GM23338 (cell line): ENCODE results near the gene ACO1. TPM values are rescaled to one million over a fixed set of nuclear protein-coding genes. Genes with fewer than 3 reads are reported as not detected.

ENCODE experiments used
- ATAC-seq: fragments of 200-7000 bp; cut with Tn5 transposase; 3 replicates; pipeline ENCODE4 v1.9.1; 2020
- DNase-seq: peaks from one replicate; pipeline ENCODE4 v3.0.0-alpha.2; 2015; ENCODE audit warnings: low spot score
- H2AFZ ChIP-seq: fragments of 200-600 bp; sonication (generic); 2 replicates; pipeline ENCODE4 v1.8.0; 2016; ENCODE audit warnings: antibody characterized with exemption, mild to moderate bottlenecking, moderate library complexity
- H3F3A ChIP-seq: fragments of 200-600 bp; sonication (generic); replicated peaks from 2 replicates; pipeline ENCODE4 v1.8.0; 2017; ENCODE audit warnings: antibody characterized with exemption, mixed run types, low read depth
- H3K27ac ChIP-seq: fragments of 200-600 bp; sonication (generic); 2 replicates; pipeline ENCODE4 v1.6.1; 2016; ENCODE audit warnings: low read depth
- H3K27me3 ChIP-seq: fragments of 200-600 bp; sonication (generic); 2 replicates; pipeline ENCODE4 v1.8.0; 2016; ENCODE audit warnings: mild to moderate bottlenecking, mixed run types, moderate library complexity; ENCODE audit not compliant: insufficient read depth
- H3K36me3 ChIP-seq: fragments of 200-600 bp; sonication (generic); 2 replicates; pipeline ENCODE4 v1.8.0; 2016; ENCODE audit warnings: mild to moderate bottlenecking; ENCODE audit not compliant: insufficient read depth
- H3K4me1 ChIP-seq: fragments of 200-600 bp; sonication (generic); 2 replicates; pipeline ENCODE4 v1.8.0; 2016; ENCODE audit warnings: mild to moderate bottlenecking, moderate library complexity; ENCODE audit not compliant: insufficient read depth
- H3K4me2 ChIP-seq: fragments of 200-600 bp; sonication (generic); 2 replicates; pipeline ENCODE4 v1.7.1; 2017; ENCODE audit warnings: mixed run types
- H3K4me3 ChIP-seq: fragments of 200-600 bp; sonication (generic); 2 replicates; pipeline ENCODE4 v1.6.1; 2016; ENCODE audit warnings: mixed run types
- H3K79me2 ChIP-seq: fragments of 200-600 bp; sonication (generic); replicated peaks from 2 replicates; pipeline ENCODE4 v1.8.0; 2017; ENCODE audit warnings: mild to moderate bottlenecking; ENCODE audit not compliant: insufficient read depth
- H3K9me2 ChIP-seq: fragments of 200-600 bp; sonication (generic); 2 replicates; pipeline ENCODE4 v1.8.0; 2017; ENCODE audit not compliant: insufficient read depth
- H4K20me1 ChIP-seq: fragments of 200-600 bp; sonication (generic); replicated peaks from 2 replicates; pipeline ENCODE4 v1.8.0; 2017; ENCODE audit warnings: mild to moderate bottlenecking; ENCODE audit not compliant: insufficient read depth
- H3K27ac Mint-ChIP-seq: 2 replicates; pipeline ENCODE4 v1.8.0; 2020; ENCODE audit warnings: inconsistent platforms, mild to moderate bottlenecking, moderate library complexity, mixed read lengths
- H3K27me3 Mint-ChIP-seq: 3 replicates; pipeline ENCODE4 v1.8.0; 2022; ENCODE audit warnings: low read depth, mild to moderate bottlenecking, moderate library complexity, mixed read lengths, inconsistent platforms; ENCODE audit not compliant: insufficient read depth, poor library complexity
- H3K36me3 Mint-ChIP-seq: 3 replicates; pipeline ENCODE4 v1.8.0; 2021; ENCODE audit warnings: low read depth, mild to moderate bottlenecking, inconsistent platforms, moderate library complexity, mixed read lengths
- H3K4me1 Mint-ChIP-seq: 3 replicates; pipeline ENCODE4 v1.8.0; 2020; ENCODE audit warnings: mild to moderate bottlenecking, inconsistent platforms, mixed read lengths
- H3K4me3 Mint-ChIP-seq: 3 replicates; pipeline ENCODE4 v1.8.0; 2021; ENCODE audit warnings: moderate library complexity, mild to moderate bottlenecking, inconsistent platforms, mixed read lengths
- H3K9me3 Mint-ChIP-seq: 3 replicates; pipeline ENCODE4 v1.8.0; 2020; ENCODE audit warnings: moderate library complexity, mild to moderate bottlenecking, inconsistent platforms, mixed read lengths
- CREB1 ChIP-seq: fragments of 250-450 bp; sonication (Bioruptor Pico); IDR thresholded peaks from 2 replicates; pipeline ENCODE4 v1.5.0; 2020; ENCODE audit warnings: low read depth, mild to moderate bottlenecking, moderate library complexity
- EZH2 ChIP-seq: fragments of 200-600 bp; sonication (generic); IDR thresholded peaks from one replicate; pipeline ENCODE4 v1.8.0; 2017; ENCODE audit warnings: antibody characterized with exemption, mild to moderate bottlenecking, low read depth; ENCODE audit not compliant: unreplicated experiment
- EZH2phosphoT487 ChIP-seq: fragments of 200-600 bp; sonication (generic); IDR thresholded peaks from one replicate; pipeline ENCODE4 v1.8.1; 2018; ENCODE audit warnings: antibody characterized with exemption; ENCODE audit not compliant: unreplicated experiment
- JUNB ChIP-seq: IDR thresholded peaks from one replicate; pipeline ENCODE4 v1.6.1; 2016; ENCODE audit warnings: antibody characterized with exemption; ENCODE audit not compliant: unreplicated experiment
- NANOG ChIP-seq: IDR thresholded peaks from 2 replicates; pipeline ENCODE4 v1.6.1; 2016; ENCODE audit warnings: antibody characterized with exemption, borderline replicate concordance
- POLR2AphosphoS5 ChIP-seq: IDR thresholded peaks from 2 replicates; pipeline ENCODE4 v1.6.1; 2016; ENCODE audit warnings: antibody characterized with exemption, low read depth
- STAT1 ChIP-seq: IDR thresholded peaks from one replicate; pipeline ENCODE4 v1.6.1; 2016; ENCODE audit warnings: antibody characterized with exemption; ENCODE audit not compliant: unreplicated experiment
- ZNF114 ChIP-seq: fragments of 250-450 bp; sonication (Bioruptor Pico); IDR thresholded peaks from 2 replicates; pipeline ENCODE4 v1.5.0; 2020; ENCODE audit warnings: mild to moderate bottlenecking, moderate library complexity
- ZNF331 ChIP-seq: fragments of 250-450 bp; sonication (Bioruptor Pico); IDR thresholded peaks from 2 replicates; pipeline ENCODE4 v1.5.0; 2020; ENCODE audit warnings: low read depth, mild to moderate bottlenecking, moderate library complexity
- polyA plus RNA-seq: library from polyadenylated mRNA; unstranded; fragments of >200 nt; fragmentation: Nextera tagmentation; extraction: Ambion mirVana; gene quantifications from 2 replicates; pipeline ENCODE4 v1.2.1, GENCODE V29; 2016
- total RNA-seq: library from RNA; depleted of rRNA; stranded (reverse); fragments of >200 nt; shearing (Covaris generic); gene quantifications from 2 replicates; pipeline ENCODE4 v1.2.3, GENCODE V29; 2014
- TF ChIP-seq, protein P1 (sequence below): IDR thresholded peaks from 2 replicates; pipeline ENCODE4 v1.6.1; 2016; ENCODE audit warnings: antibody characterized with exemption
- TF ChIP-seq, protein P2 (sequence below), 2 experiments: fragments of 200-600 bp in 1 of 2; sonication (generic) in 1 of 2; conservative IDR thresholded peaks; 2 replicates each; pipeline versions ENCODE4 v1.5.1 to v1.6.1; 2016 to 2017; ENCODE audit warnings: antibody characterized with exemption in 2 of 2, low read depth in 2 of 2, mild to moderate bottlenecking in 2 of 2, moderate library complexity in 1 of 2
- TF ChIP-seq, protein P3 (sequence below): fragments of 250-450 bp; sonication (Bioruptor Pico); IDR thresholded peaks from 2 replicates; pipeline ENCODE4 v1.5.0; 2020; ENCODE audit warnings: mild to moderate bottlenecking, moderate library complexity

Gene ACO1
- total and polyA plus RNA-seq, 2 experiments from 2014 or later, result 16.6 to 41.0 TPM

DNA sequence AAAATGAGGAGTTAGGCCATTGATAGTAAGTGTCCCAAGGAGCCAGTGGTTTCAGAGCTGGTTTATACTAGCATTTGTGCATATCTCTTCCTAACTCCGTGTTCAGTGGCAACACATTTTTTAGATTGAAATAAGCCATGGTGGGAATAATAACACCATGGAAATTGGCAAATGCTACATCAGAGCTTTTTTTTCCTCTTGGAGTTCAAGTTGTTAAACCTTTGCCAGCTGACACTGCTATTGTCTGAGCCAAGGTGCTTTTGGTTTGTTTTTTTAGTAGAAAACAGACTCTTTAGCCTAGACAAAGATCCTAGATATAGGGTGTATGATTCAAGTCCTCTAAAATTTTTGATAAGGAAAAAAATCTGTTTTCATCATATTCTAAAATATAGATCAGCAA lies 2.8 kb downstream of the ACO1 start:
- no peak overlapping the region for H3K4me3 ChIP-seq
- H2AFZ ChIP-seq, result no peak overlapping the region
- Mint-ChIP-seq H3K27me3 (peaks cover 13% of the 10 kb centered on the region), H3K36me3 (peaks cover 4% of the 10 kb centered on the region; the same call in 2 of the 3 replicates), H3K4me3 (no peak overlapping the region), H3K27ac (no peak overlapping the region), H3K9me3 (no peaks in the 10 kb centered on the region), H3K4me1 (peaks cover 38% of the 10 kb centered on the region)
- peaks cover 22% of the 10 kb centered on the region for H3K27me3 ChIP-seq
- H3K4me2 ChIP-seq, result no peak overlapping the region
- H3K36me3 ChIP-seq, result no peaks in the 10 kb centered on the region
- H3F3A ChIP-seq, result no peaks in the 10 kb centered on the region
- ATAC-seq (no peak), DNase-seq (no peak)
- H3K27ac ChIP-seq, result no peak overlapping the region
- H4K20me1 ChIP-seq, result no peaks in the 10 kb centered on the region; the same call in 1 of the 2 replicates
- TF ChIP-seq, protein P1, sequence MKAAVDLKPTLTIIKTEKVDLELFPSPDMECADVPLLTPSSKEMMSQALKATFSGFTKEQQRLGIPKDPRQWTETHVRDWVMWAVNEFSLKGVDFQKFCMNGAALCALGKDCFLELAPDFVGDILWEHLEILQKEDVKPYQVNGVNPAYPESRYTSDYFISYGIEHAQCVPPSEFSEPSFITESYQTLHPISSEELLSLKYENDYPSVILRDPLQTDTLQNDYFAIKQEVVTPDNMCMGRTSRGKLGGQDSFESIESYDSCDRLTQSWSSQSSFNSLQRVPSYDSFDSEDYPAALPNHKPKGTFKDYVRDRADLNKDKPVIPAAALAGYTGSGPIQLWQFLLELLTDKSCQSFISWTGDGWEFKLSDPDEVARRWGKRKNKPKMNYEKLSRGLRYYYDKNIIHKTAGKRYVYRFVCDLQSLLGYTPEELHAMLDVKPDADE, result no peak
- TF ChIP-seq STAT1, result no peak
- no peak for TF ChIP-seq EZH2phosphoT487
- TF ChIP-seq POLR2AphosphoS5, result no peak
- TF ChIP-seq ZNF331 (CRISPR knock-in tag), result no peak
- no peak for TF ChIP-seq NANOG
- TF ChIP-seq CREB1 (CRISPR knock-in tag), result no peak
- TF ChIP-seq, protein P2, sequence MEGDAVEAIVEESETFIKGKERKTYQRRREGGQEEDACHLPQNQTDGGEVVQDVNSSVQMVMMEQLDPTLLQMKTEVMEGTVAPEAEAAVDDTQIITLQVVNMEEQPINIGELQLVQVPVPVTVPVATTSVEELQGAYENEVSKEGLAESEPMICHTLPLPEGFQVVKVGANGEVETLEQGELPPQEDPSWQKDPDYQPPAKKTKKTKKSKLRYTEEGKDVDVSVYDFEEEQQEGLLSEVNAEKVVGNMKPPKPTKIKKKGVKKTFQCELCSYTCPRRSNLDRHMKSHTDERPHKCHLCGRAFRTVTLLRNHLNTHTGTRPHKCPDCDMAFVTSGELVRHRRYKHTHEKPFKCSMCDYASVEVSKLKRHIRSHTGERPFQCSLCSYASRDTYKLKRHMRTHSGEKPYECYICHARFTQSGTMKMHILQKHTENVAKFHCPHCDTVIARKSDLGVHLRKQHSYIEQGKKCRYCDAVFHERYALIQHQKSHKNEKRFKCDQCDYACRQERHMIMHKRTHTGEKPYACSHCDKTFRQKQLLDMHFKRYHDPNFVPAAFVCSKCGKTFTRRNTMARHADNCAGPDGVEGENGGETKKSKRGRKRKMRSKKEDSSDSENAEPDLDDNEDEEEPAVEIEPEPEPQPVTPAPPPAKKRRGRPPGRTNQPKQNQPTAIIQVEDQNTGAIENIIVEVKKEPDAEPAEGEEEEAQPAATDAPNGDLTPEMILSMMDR (conservative IDR thresholded peaks at IDR 0.05; ENCODE audit: low read depth in 2 of 2), result no peak
- TF ChIP-seq EZH2, result no peak
- peaks cover 22% of the 10 kb centered on the region; the same call in 1 of the 2 replicates for H3K4me1 ChIP-seq
- H3K79me2 ChIP-seq, result peaks cover 24% of the 10 kb centered on the region
- H3K9me2 ChIP-seq, result no peaks in the 10 kb centered on the region

GRCh38 chr9:32389365-32389764 lies 4.9 kb downstream of the ACO1 start:
- Histone ChIP-seq H2AFZ (no peak overlapping the region), H3K79me2 (peaks cover 24% of the 10 kb centered on the region), H3K27me3 (peaks cover 5% of the 10 kb centered on the region; the same call in 1 of the 2 replicates), H3K4me3 (no peak overlapping the region), H3K36me3 (no peaks in the 10 kb centered on the region), H3K27ac (no peak overlapping the region), H3K9me2 (no peaks in the 10 kb centered on the region), H3K4me1 (peaks cover 15% of the 10 kb centered on the region; the same call in 1 of the 2 replicates), H4K20me1 (no peaks in the 10 kb centered on the region; the same call in 1 of the 2 replicates), H3F3A (no peaks in the 10 kb centered on the region), H3K4me2 (no peak overlapping the region)
- DNase-seq (no peak), ATAC-seq (no peak)
- H3K27me3 Mint-ChIP-seq, result peaks cover 7% of the 10 kb centered on the region
- no peak overlapping the region for H3K27ac Mint-ChIP-seq
- peaks cover 52% of the 10 kb centered on the region for H3K4me1 Mint-ChIP-seq
- peaks cover 19% of the 10 kb centered on the region; the same call in 2 of the 3 replicates for H3K36me3 Mint-ChIP-seq
- peaks cover 4% of the 10 kb centered on the region; the same call in 2 of the 3 replicates for H3K9me3 Mint-ChIP-seq
- H3K4me3 Mint-ChIP-seq, result no peak overlapping the region
- TF ChIP-seq ZNF114 (CRISPR knock-in tag), result no peak
- TF ChIP-seq JUNB, result no peak
- no peak for TF ChIP-seq EZH2
- TF ChIP-seq, protein P3, sequence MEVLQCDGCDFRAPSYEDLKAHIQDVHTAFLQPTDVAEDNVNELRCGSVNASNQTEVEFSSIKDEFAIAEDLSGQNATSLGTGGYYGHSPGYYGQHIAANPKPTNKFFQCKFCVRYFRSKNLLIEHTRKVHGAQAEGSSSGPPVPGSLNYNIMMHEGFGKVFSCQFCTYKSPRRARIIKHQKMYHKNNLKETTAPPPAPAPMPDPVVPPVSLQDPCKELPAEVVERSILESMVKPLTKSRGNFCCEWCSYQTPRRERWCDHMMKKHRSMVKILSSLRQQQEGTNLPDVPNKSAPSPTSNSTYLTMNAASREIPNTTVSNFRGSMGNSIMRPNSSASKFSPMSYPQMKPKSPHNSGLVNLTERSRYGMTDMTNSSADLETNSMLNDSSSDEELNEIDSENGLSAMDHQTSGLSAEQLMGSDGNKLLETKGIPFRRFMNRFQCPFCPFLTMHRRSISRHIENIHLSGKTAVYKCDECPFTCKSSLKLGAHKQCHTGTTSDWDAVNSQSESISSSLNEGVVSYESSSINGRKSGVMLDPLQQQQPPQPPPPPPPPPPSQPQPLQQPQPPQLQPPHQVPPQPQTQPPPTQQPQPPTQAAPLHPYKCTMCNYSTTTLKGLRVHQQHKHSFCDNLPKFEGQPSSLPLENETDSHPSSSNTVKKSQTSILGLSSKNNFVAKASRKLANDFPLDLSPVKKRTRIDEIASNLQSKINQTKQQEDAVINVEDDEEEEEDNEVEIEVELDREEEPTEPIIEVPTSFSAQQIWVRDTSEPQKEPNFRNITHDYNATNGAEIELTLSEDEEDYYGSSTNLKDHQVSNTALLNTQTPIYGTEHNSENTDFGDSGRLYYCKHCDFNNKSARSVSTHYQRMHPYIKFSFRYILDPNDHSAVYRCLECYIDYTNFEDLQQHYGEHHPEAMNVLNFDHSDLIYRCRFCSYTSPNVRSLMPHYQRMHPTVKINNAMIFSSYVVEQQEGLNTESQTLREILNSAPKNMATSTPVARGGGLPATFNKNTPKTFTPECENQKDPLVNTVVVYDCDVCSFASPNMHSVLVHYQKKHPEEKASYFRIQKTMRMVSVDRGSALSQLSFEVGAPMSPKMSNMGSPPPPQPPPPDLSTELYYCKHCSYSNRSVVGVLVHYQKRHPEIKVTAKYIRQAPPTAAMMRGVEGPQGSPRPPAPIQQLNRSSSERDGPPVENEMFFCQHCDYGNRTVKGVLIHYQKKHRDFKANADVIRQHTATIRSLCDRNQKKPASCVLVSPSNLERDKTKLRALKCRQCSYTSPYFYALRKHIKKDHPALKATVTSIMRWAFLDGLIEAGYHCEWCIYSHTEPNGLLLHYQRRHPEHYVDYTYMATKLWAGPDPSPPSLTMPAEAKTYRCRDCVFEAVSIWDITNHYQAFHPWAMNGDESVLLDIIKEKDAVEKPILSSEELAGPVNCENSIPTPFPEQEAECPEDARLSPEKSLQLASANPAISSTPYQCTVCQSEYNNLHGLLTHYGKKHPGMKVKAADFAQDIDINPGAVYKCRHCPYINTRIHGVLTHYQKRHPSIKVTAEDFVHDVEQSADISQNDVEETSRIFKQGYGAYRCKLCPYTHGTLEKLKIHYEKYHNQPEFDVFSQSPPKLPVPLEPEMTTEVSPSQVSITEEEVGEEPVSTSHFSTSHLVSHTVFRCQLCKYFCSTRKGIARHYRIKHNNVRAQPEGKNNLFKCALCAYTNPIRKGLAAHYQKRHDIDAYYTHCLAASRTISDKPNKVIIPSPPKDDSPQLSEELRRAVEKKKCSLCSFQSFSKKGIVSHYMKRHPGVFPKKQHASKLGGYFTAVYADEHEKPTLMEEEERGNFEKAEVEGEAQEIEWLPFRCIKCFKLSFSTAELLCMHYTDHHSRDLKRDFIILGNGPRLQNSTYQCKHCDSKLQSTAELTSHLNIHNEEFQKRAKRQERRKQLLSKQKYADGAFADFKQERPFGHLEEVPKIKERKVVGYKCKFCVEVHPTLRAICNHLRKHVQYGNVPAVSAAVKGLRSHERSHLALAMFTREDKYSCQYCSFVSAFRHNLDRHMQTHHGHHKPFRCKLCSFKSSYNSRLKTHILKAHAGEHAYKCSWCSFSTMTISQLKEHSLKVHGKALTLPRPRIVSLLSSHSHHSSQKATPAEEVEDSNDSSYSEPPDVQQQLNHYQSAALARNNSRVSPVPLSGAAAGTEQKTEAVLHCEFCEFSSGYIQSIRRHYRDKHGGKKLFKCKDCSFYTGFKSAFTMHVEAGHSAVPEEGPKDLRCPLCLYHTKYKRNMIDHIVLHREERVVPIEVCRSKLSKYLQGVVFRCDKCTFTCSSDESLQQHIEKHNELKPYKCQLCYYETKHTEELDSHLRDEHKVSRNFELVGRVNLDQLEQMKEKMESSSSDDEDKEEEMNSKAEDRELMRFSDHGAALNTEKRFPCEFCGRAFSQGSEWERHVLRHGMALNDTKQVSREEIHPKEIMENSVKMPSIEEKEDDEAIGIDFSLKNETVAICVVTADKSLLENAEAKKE (CRISPR knock-in tag), result no peak
- no peak for TF ChIP-seq STAT1
